GM19240 (cell line): ENCODE results near the gene ST6GALNAC1.
A peak's percentile ranks its signal among the peaks of the same experiment; 100 is the strongest.

Source experiments
- DNase-seq: peaks from one replicate; pipeline ENCODE4 v3.0.0; 2011; ENCODE audit warnings: low spot score; ENCODE audit not compliant: insufficient read length

ST6GALNAC1 gene

GRCh38 chr17:76676629-76677028 is 33.1 kb upstream of the ST6GALNAC1 start:
- DNase-seq, result no peak

- DNase-seq, result no peak
Measured at GRCh38 chr17:76675648-76676047, 32.1 kb upstream of the ST6GALNAC1 start.

- DNase-seq, result no peak
Measured at GRCh38 chr17:76674600-76674999, 31.0 kb upstream of the ST6GALNAC1 start.

- no peak for DNase-seq
Measured at GRCh38 chr17:76673729-76674128, 30.2 kb upstream of the ST6GALNAC1 start.

- no peak for DNase-seq
Measured at GRCh38 chr17:76672892-76673291, 29.3 kb upstream of the ST6GALNAC1 start.

GRCh38 chr17:76672270-76672851 is 28.8 kb upstream of the ST6GALNAC1 start:
- no peak for DNase-seq

GRCh38 chr17:76671912-76672262 is 28.3 kb upstream of the ST6GALNAC1 start:
- no peak for DNase-seq

- DNase-seq, result peak; percentile 99
Measured at GRCh38 chr17:76671123-76671911, 27.8 kb upstream of the ST6GALNAC1 start.

GRCh38 chr17:76670718-76671122 is 27.2 kb upstream of the ST6GALNAC1 start:
- DNase-seq, result no peak

- no peak for DNase-seq
Measured at GRCh38 chr17:76670020-76670717, 26.6 kb upstream of the ST6GALNAC1 start.

- no peak for DNase-seq
Measured at GRCh38 chr17:76667786-76668453, 24.4 kb upstream of the ST6GALNAC1 start.

GRCh38 chr17:76667491-76667755 is 23.9 kb upstream of the ST6GALNAC1 start:
- no peak for DNase-seq

- DNase-seq, result no peak
Measured at GRCh38 chr17:76660656-76661042, 17.1 kb upstream of the ST6GALNAC1 start.

- DNase-seq, result no peak
Measured at GRCh38 chr17:76659928-76660655, 16.5 kb upstream of the ST6GALNAC1 start.

- DNase-seq, result no peak
Measured at GRCh38 chr17:76658242-76658662, 14.7 kb upstream of the ST6GALNAC1 start.

- DNase-seq, result no peak
Measured at GRCh38 chr17:76657505-76658241, 14.1 kb upstream of the ST6GALNAC1 start.

GRCh38 chr17:76654408-76654807 is 10.9 kb upstream of the ST6GALNAC1 start:
- no peak for DNase-seq

GRCh38 chr17:76650504-76650903 is 6.9 kb upstream of the ST6GALNAC1 start:
- DNase-seq, result no peak

GRCh38 chr17:76646712-76647111 is 3.2 kb upstream of the ST6GALNAC1 start:
- DNase-seq, result no peak

GRCh38 chr17:76645481-76645880 is 1.9 kb upstream of the ST6GALNAC1 start:
- DNase-seq, result no peak

- no peak for DNase-seq
Measured at GRCh38 chr17:76644995-76645394, 1.4 kb upstream of the ST6GALNAC1 start.
